GM19438 (cell line): Measurements from ENCODE around the gene TNFRSF4.
"Not testable (repeated sequence)": the region's sequence is repeated elsewhere in the genome, so short reads cannot be mapped to it uniquely, and the experiment has no call there.

Experiments
- ATAC-seq: cut with Tn5 transposase; IDR thresholded peaks from one replicate; pipeline ENCODE4 v1.9.1; 2021; ENCODE audit warnings: low read depth; ENCODE audit not compliant: unreplicated experiment

TNFRSF4 gene

GRCh38 chr1:1204998-1205768 lies 8.8 kb downstream of the TNFRSF4 start:
- no peak for ATAC-seq

GRCh38 chr1:1204425-1204920 lies 9.5 kb downstream of the TNFRSF4 start:
- ATAC-seq = no peak

DNA sequence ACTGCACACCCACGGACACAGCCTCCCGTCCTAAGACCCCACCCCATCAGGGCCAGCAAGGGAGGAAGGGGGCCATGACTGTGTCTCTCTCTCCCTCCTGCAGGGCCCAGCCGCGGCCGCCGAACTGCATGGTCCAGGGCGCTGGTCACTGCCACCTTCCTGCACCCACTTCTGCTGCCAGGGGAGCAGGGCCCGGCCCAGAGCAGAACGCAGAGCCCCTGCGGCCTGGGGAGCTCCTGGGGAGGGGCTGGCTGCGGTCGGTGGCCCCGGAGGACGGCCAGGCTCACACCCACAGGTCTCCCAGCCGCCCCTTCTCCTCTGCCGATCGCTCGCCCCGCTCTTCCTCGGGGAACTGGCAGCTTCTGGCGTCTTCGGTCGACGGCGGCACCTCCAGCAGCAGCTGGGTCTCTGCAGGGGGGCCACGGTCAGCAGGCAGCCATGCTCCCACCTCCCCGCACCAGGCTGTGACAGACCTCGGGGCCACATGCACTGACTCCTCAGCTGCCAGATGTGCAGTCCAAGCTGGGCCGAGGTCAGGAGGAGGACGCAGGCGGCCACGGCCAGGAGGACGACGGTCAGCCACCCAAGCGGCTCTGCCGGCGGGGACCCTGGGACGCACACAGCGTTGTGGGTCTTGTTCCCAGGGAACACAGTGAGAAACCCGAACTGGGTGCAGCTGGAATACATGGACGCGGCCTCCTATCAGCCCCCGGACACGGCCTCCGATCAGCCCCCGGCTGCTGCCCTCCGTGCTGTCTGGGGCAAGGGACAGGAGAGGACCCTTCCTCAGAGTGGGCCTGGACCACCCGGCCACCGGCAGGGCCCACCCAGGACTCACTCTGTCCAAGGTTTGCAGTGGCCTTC lies 10.2 kb downstream of the TNFRSF4 start:
- no peak for ATAC-seq

GRCh38 chr1:1202831-1203560 lies 11.0 kb downstream of the TNFRSF4 start:
- no peak for ATAC-seq

DNA sequence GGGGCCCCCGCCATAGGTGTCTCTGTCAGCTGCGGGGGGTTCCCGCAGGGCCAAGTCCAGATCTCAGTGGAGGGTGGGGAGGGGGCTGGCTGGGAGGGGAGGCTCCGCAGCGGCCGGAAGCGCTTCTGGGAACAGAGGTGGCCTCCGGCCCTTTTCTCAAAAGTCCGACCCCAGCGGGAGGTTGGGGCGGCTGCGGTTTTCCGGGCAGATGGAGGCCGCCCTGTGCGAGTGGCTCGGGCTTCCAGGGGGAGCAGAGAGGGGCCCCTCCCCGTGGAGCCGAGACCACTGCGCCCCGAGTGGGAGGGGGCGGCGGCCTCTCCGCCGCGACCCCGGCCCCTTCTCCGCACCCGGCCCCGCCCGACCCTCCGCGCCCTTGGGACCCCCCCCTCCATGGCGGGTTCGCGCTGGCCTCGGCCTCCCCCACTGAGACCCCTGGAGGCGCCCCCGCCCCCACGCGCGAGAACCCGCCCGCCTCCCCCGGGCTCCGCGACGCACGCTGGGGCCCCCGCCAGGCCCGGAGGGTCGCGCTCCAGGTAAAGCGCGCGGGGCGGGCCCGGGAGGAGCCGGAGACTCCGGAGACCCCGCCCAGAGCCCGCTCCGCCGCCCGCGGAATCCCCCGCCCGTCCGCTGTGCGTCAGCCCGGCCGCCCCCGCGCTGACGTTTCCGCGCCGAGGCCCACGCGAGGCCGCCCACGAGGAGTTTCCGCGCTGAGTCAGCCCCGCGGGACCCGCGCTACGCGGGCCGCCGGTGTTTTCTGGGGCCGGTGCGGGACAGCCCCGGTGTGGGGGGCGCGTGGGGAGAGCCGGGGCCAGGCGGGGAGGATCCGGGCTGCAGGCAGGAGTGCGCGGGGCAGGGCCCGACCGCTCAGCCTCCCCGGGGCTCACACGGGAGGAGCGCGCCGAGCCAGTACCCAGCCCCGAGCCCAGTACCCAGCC lies 12.8 kb downstream of the TNFRSF4 start:
- no peak for ATAC-seq

DNA sequence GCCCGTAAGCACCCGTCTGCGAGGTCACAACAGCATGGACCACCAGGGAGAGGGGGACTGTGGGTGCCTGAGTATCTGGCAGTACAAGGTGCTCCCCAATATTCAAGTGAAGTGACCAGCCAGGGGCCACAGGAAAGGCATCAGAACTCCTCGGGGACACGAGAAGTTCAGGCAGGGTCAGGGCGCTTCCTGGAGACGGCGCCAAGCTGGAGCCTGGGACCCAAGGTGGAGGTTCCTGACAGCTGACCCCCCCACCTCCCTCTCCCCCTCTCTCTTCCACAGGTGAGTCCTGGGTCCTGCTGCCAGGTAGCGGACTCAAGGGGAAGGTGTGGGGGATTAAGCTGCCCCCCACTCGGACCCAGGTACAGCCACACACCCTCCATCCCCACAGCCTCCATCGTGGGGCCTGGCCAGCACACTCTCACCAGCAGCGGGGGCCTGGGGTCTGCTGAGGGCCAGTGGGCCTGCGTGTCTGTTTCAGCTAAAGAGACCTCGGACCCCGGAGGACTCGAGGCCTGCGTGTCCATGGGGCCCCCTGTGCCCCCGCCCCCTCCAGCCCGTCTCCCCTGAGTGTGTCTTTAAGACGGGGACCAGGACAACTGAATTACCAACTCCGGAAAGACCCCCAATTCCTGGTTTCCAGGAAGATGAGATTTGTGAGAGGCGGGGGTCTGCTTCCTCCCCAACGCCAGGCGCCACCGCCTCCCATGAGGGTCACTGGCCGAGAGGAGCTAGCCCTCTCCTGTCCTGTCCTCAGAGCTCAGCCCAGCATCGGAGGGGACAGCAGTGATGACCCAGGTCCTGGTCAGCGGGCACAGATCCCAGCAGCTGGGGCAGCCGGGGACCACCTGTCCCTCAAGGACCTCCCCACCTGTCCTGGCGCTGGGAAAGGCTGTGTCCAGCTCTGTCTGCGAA lies 13.7 kb downstream of the TNFRSF4 start:
- ATAC-seq = no peak

DNA sequence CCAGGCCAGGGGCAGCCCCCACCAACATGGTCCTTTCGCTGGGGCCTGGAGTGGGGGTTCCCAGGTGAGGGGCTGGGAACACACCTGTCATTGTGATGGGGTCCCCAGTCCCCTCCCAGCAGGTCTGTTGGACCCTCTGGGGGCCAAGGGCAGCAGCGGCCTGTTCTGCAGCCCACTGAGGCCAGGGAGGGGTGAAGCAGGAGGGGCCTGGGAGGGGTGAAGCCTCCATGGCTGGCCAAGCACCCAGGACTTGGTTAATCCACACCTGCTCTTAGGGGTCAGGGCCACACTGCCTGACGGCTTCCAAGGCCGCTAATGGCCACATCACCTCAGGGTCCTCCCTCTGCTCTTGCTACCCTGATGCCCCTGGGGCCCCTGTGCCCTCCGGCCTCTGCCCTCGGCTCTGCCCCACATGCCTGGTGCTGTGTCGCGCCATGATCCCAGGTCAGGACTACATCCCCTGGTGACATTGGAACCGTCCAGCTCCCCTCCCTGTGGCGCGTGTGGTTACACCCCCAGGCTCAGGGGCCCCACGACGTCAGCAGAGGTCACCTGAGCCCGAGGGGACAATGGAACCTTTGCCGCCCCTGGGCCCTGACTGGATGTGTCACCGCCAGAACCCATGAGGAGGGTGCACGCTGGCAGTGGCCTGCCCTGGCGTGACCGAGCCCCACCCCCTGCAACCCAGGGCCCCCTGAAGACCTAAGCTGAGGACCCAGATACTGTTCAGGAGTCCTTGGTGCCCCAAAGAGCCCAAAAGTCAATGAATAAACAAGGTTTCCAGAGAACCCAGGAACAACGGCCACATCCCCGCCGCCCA lies 14.6 kb downstream of the TNFRSF4 start:
- no peak for ATAC-seq

- no peak for ATAC-seq
Observed at GRCh38 chr1:1198423-1199140, 15.4 kb downstream of the TNFRSF4 start.

DNA sequence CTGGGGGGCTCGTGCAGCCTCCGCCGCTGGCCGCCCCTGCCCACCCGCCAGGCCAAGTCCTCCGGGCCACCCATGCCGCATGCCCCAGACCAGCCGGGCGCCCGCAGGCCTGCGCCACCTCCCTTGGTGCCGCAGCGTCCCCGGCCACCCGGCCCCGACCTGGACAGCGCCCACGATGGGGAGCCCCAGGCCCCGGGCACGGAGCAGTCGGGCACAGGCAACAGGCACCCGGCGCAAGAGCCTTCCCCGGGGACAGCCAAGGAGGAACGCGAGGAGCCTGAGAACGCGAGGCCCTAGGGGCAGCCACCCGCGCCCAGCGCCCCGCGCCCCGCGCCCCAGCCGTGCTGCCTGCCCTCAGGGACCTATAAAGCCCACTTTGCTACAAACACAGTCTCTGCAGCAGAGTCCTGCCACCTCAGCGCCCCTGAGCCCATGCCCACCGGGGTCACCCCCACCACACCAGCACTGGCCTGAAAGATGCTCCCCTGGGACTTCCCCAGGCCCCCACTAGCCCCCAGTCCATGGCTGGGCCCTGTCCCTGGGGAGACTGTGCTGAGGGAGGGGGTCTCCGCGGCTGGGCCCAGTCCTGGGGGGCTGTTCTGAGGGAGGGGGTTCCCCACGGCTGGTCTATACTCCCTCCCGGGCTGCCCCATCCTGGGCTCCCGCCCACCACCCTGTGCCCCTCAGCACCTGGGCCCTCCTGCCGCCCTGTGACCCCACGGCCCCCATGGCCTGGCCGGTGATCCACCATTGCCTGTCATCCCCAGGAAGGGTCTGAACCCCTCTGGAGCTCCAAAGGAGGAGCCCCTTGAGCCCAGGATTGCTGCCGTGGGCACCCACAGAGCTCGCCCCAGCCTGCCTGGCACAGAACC lies 16.2 kb downstream of the TNFRSF4 start:
- ATAC-seq = no peak

DNA sequence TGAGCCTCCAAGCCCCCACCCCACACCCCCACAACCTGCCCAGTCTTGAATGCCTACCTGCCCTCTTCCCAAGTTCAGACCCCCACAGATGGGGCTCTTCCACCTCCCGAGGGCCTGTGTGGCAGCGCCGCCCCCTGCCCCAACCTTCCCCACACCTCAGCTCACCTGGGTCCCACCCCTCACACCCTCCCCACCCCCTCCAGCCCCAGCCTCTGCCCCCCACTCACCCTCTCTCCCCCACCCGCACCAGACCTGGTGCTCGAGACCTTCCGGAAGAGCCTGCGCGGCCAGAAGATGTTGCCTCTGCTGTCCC lies 16.8 kb downstream of the TNFRSF4 start:
- no peak for ATAC-seq

DNA sequence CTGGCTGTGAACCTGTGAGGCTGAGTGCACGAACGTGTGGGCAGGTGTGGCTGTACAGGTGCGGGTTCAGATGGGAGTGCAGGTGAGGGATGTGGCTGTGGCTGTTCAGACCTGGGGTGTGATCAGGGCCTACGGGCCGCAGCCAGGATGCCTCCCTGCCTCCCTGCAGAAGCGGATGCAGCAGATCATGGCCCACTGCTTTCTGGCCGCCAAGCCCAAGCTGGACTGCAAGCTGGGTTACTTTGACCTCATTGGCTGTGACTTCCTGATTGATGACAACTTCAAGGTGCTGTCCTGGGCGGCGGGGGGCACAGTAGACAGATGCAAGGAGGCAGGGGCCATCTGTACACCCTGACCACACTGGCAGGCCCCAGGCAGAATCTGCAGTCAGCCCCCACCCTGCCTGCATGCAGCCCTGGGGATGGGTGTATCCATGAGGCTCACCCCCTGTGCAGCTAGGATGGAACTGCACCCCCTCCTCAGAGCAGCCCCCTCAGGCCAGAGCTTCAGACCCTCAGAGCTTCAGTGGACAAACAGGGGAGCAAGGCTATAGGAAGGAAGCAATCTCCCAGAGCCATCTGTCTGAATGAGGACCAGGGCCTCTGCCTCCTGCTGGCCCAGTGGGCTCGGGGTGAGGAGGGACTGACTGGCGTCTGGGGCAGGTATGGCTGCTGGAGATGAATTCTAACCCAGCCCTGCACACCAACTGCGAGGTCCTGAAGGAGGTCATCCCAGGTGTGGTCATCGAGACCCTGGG lies 17.3 kb downstream of the TNFRSF4 start:
- no peak for ATAC-seq

DNA sequence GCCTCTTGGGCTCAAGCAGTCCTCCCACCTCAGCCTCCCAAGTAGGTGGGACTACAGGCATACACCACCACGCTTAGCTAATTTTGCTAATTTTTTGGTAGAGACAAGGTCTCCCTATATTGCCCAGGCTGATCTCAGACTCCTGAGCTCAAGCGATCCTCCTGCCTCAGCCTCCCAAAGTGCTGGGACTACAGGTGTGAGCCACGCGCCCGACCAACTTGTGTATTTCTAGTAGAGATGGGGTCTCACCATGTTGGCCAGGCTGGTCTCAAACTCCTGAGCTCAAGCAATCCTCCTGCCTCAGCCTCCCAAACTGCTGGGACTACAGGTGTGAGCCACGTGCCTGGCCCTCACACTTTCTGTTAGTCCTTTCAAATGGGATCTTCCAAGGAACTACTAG lies 18.2 kb downstream of the TNFRSF4 start:
- not testable (repeated sequence) for ATAC-seq

GRCh38 chr1:1194723-1195122 lies 19.2 kb downstream of the TNFRSF4 start:
- ATAC-seq = no peak

GRCh38 chr1:1191734-1192133 lies 22.2 kb downstream of the TNFRSF4 start:
- ATAC-seq = no peak

DNA sequence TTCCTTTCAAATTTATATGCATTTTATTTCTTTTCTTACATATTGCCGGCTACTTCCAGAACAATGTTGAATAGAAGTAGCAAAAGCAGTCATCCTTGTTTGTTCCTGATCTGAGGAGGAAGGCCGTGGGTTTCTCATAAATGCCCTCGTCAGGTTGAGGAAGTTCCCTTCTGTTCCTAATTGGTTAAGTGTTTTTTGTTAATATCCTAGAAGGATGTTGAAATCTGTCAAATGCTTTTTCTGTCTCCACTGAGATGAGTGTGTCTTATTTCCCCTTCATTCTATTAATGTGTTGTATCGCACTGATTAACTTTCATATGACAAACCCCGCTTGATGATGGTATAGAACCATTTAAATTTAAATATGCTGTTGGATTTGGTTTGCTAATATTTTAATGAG lies 24.8 kb downstream of the TNFRSF4 start:
- ATAC-seq = no peak

DNA sequence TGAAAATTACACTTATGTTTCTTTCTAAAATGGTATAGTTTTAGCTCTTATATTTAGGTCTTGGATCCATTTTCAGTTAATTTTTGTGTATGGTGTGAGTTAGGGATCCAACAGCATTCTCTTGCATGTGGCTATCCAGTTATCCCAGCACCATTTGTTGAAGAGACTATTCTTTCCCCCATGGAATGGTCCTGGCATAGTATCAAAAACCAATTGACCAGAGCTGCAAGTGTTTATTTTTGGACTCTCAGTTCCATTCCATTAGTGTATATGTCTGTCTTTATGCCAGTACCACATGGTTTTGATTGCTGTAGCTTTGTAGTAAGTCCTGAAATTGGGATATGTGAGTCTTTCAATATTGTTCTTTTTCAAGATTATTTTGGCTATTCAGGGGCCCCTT lies 26.0 kb downstream of the TNFRSF4 start:
- ATAC-seq = no peak
